Caco-2 (cell line): ENCODE results near the gene ZDHHC20. TPM values are rescaled to one million over a fixed set of nuclear protein-coding genes. Genes with fewer than 3 reads are reported as not detected.

ENCODE experiments used
- BruUV-seq: library from RNA; stranded (reverse); fragments of 400-500 nt; replicated peaks from 2 replicates; lab custom pipeline; 2021; lab: Mats Ljungman, UMichigan
- CTCF ChIA-PET: fragments of 300-600 bp; sonication (Branson Sonifier 250); formaldehyde crosslinking; loops from one replicate; lab custom pipeline; 2022; ENCODE audit warnings: antibody characterized with exemption; lab: Charles Lee
- POLR2A ChIA-PET: fragments of 300-600 bp; sonication (Branson Sonifier 250); formaldehyde crosslinking; loops from one replicate; lab custom pipeline; 2022; ENCODE audit warnings: antibody characterized with exemption; lab: Charles Lee
- DNase-seq, 2 experiments: peaks; one replicate each; pipeline versions ENCODE4 v3.0.0 to v3.0.0-alpha.2; 2020 to 2022
- H3K27me3 ChIP-seq: replicated peaks from 2 replicates; pipeline ENCODE4 v1.6.0; 2011; ENCODE audit warnings: low read length; ENCODE audit not compliant: control insufficient read depth, insufficient read depth
- H3K36me3 ChIP-seq: 2 replicates; pipeline ENCODE4 v1.5.1; 2011; ENCODE audit warnings: low read length; ENCODE audit not compliant: control insufficient read depth, insufficient read depth
- H3K4me1 ChIP-seq: fragments of 250-450 bp; sonication (Bioruptor Pico); 2 replicates; pipeline ENCODE4 v1.5.1; 2020; ENCODE audit warnings: mild to moderate bottlenecking
- H3K4me3 ChIP-seq: 2 replicates; pipeline ENCODE4 v1.5.1; 2011; ENCODE audit warnings: low read depth, mild to moderate bottlenecking, control low read depth, low read length
- H3K9me3 ChIP-seq: fragments of 250-450 bp; sonication (Bioruptor Pico); 2 replicates; pipeline ENCODE4 v1.5.1; 2020; ENCODE audit warnings: mild to moderate bottlenecking, moderate library complexity
- H3K27ac Mint-ChIP-seq: one replicate; pipeline ENCODE4 v1.8.0; 2022; ENCODE audit warnings: mixed read lengths; ENCODE audit not compliant: unreplicated experiment
- H3K27me3 Mint-ChIP-seq: one replicate; pipeline ENCODE4 v1.8.0; 2022; ENCODE audit warnings: mixed read lengths; ENCODE audit not compliant: insufficient read depth, unreplicated experiment
- H3K36me3 Mint-ChIP-seq: one replicate; pipeline ENCODE4 v1.8.0; 2022; ENCODE audit warnings: mild to moderate bottlenecking, mixed read lengths; ENCODE audit not compliant: insufficient read depth, unreplicated experiment
- H3K4me1 Mint-ChIP-seq: one replicate; pipeline ENCODE4 v1.8.0; 2022; ENCODE audit warnings: low read depth, mixed read lengths; ENCODE audit not compliant: unreplicated experiment
- H3K4me3 Mint-ChIP-seq: one replicate; pipeline ENCODE4 v1.8.0; 2022; ENCODE audit warnings: mild to moderate bottlenecking, moderate library complexity, mixed read lengths; ENCODE audit not compliant: unreplicated experiment
- H3K9me3 Mint-ChIP-seq: one replicate; pipeline ENCODE4 v1.8.0; 2022; ENCODE audit warnings: mixed read lengths; ENCODE audit not compliant: unreplicated experiment
- CTCF ChIP-seq, 2 experiments: fragments of 200-600 bp in 1 of 2; IDR thresholded peaks; 1 replicate in 1 of 2; 2 replicates in 1 of 2; pipeline versions ENCODE4 v1.5.1 to v1.8.0; 2011 to 2022; ENCODE audit warnings: antibody characterized with exemption in 1 of 2, control low read depth in 1 of 2, inconsistent platforms in 1 of 2, low read depth in 1 of 2, low read length in 1 of 2, mild to moderate bottlenecking in 1 of 2, moderate library complexity in 1 of 2; ENCODE audit not compliant: insufficient read depth in 1 of 2, severe bottlenecking in 1 of 2, unreplicated experiment in 1 of 2
- intact Hi-C: fragments of 100-400 bp; cut with micrococcal nuclease; formaldehyde crosslinking; loops from one replicate; pipeline ENCODE4 v1.10.0; 2022; ENCODE audit not compliant: unreplicated experiment
- total RNA-seq: library from RNA; stranded (reverse); gene quantifications from 2 replicates; pipeline ENCODE4 v1.2.3, GENCODE V29; 2022

Gene ZDHHC20
- total RNA-seq, 1 experiment from 2014 or later = 87.9 TPM

GRCh38 chr13:21465710-21466160, 6.6 kb upstream of the ZDHHC20 start:
- TF ChIP-seq CTCF (IDR thresholded peaks at IDR 0.05; ENCODE audit: insufficient read depth in 1 of 2, low read depth in 1 of 2, low read length in 1 of 2, severe bottlenecking in 1 of 2, unreplicated experiment in 1 of 2) = no peak
- no peaks in the 10 kb centered on the region for H3K27me3 Mint-ChIP-seq
- Histone ChIP-seq H3K27me3 (no peaks in the 10 kb centered on the region), H3K4me3 (peak overlapping the region; percentile 14), H3K36me3 (no peaks in the 10 kb centered on the region), H3K4me1 (peaks cover 20% of the 10 kb centered on the region), H3K9me3 (peaks cover 6% of the 10 kb centered on the region)
- peak; percentile 73 to 87 for DNase-seq
- no TSS peak for BruUV-seq
- peak overlapping the region; percentile 61 for H3K4me3 Mint-ChIP-seq
- peak overlapping the region; percentile 77 for H3K27ac Mint-ChIP-seq
- H3K4me1 Mint-ChIP-seq = peaks cover 21% of the 10 kb centered on the region
- no peaks in the 10 kb centered on the region for H3K36me3 Mint-ChIP-seq
- CTCF ChIA-PET = interaction anchor here (0.9 to 1.3 kb wide), 2 partner anchors 12 to 128 kb away, joined by 3 to 4 read pairs; no protein-coding TSS in a partner anchor
- H3K9me3 Mint-ChIP-seq = peaks cover 15% of the 10 kb centered on the region
- intact Hi-C loops = no loop called here
- POLR2A ChIA-PET = interaction anchor here (0.5 to 1.4 kb wide), 3 partner anchors 137 to 290 kb away, joined by 3 to 4 read pairs (median 4); partner anchors contain the start of genes MRPL57 and SKA3

GRCh38 chr13:21463424-21463823, 4.3 kb upstream of the ZDHHC20 start:
- CTCF ChIA-PET = interaction anchor here (0.7 kb wide), 1 partner anchor 281 kb away, joined by 3 read pairs; no protein-coding TSS in a partner anchor
- no peak overlapping the region for H3K4me3 ChIP-seq
- peaks cover 21% of the 10 kb centered on the region for H3K4me1 Mint-ChIP-seq

GRCh38 chr13:21461131-21461530, 2.0 kb upstream of the ZDHHC20 start:
- H3K9me3 ChIP-seq = no peaks in the 10 kb centered on the region
- intact Hi-C loops = no loop called here
- no TSS peak for BruUV-seq
- no peaks in the 10 kb centered on the region for H3K9me3 Mint-ChIP-seq
- peaks cover 12% of the 10 kb centered on the region for H3K4me1 Mint-ChIP-seq
- no peaks in the 10 kb centered on the region for H3K36me3 ChIP-seq
- H3K36me3 Mint-ChIP-seq = peaks cover 6% of the 10 kb centered on the region
- H3K27me3 Mint-ChIP-seq = no peaks in the 10 kb centered on the region
- TF ChIP-seq CTCF (IDR thresholded peaks at IDR 0.05; ENCODE audit: insufficient read depth in 1 of 2, low read depth in 1 of 2, low read length in 1 of 2, severe bottlenecking in 1 of 2, unreplicated experiment in 1 of 2) = no peak
- DNase-seq = no peak
- H3K4me3 ChIP-seq = no peak overlapping the region
- no peak overlapping the region for H3K4me3 Mint-ChIP-seq
- ChIA-PET CTCF (no interaction called here), POLR2A (no interaction called here)
- peaks cover 29% of the 10 kb centered on the region for H3K4me1 ChIP-seq
- H3K27ac Mint-ChIP-seq = no peak overlapping the region
- no peaks in the 10 kb centered on the region for H3K27me3 ChIP-seq

More at GRCh38 chr13:21463424-21463823, 4.3 kb upstream of the ZDHHC20 start:
- BruUV-seq = no TSS peak
- H3K36me3 ChIP-seq = no peaks in the 10 kb centered on the region
- intact Hi-C loops = no loop called here
- H3K27me3 ChIP-seq = no peaks in the 10 kb centered on the region
- TF ChIP-seq CTCF (IDR thresholded peaks at IDR 0.05; ENCODE audit: insufficient read depth in 1 of 2, low read depth in 1 of 2, low read length in 1 of 2, severe bottlenecking in 1 of 2, unreplicated experiment in 1 of 2) = no peak
- H3K9me3 Mint-ChIP-seq = no peaks in the 10 kb centered on the region
- H3K4me1 ChIP-seq = peaks cover 24% of the 10 kb centered on the region
- H3K27ac Mint-ChIP-seq = no peak overlapping the region
- H3K4me3 Mint-ChIP-seq = no peak overlapping the region
- H3K36me3 Mint-ChIP-seq = peaks cover 3% of the 10 kb centered on the region
- no peaks in the 10 kb centered on the region for H3K27me3 Mint-ChIP-seq
- H3K9me3 ChIP-seq = no peaks in the 10 kb centered on the region
- POLR2A ChIA-PET = no interaction called here
- DNase-seq = no peak
